ENCODE measurements around the gene GPR34. TPM values are rescaled to one million over a fixed set of nuclear protein-coding genes. Genes with fewer than 3 reads are reported as not detected.

GPR34 gene
- total RNA-seq, 1 experiment from 2014 or later = not detected

GRCh38 chrX:41677183-41678060 is 11.4 kb upstream of the GPR34 start:
- Histone ChIP-seq H3K4me3 (no peak overlapping the region), H3K27ac (no peak overlapping the region), H3K9me3 (replicated peaks) (no peaks in the 10 kb centered on the region), H3K4me1 (no peaks in the 10 kb centered on the region), H3K27me3 (no peaks in the 10 kb centered on the region), H3K36me3 (no peaks in the 10 kb centered on the region)
- DNase-seq = no peak

GRCh38 chrX:41684138-41684537 is 4.6 kb upstream of the GPR34 start:
- DNase-seq = no peak
- no peaks in the 10 kb centered on the region for H3K4me1 ChIP-seq
- H3K9me3 ChIP-seq (replicated peaks) = no peaks in the 10 kb centered on the region
- no peak overlapping the region for H3K27ac ChIP-seq
- no peaks in the 10 kb centered on the region for H3K27me3 ChIP-seq
- no peak overlapping the region for H3K4me3 ChIP-seq
- H3K36me3 ChIP-seq = no peaks in the 10 kb centered on the region

GRCh38 chrX:41684940-41685339 is 3.8 kb upstream of the GPR34 start:
- Histone ChIP-seq H3K27ac (no peak overlapping the region), H3K4me3 (no peak overlapping the region), H3K9me3 (replicated peaks) (no peaks in the 10 kb centered on the region), H3K4me1 (no peaks in the 10 kb centered on the region), H3K36me3 (no peaks in the 10 kb centered on the region), H3K27me3 (no peaks in the 10 kb centered on the region)
- DNase-seq = no peak

- Histone ChIP-seq H3K4me3 (no peak overlapping the region), H3K4me1 (no peaks in the 10 kb centered on the region), H3K27ac (no peak overlapping the region), H3K27me3 (no peaks in the 10 kb centered on the region), H3K9me3 (replicated peaks) (no peaks in the 10 kb centered on the region), H3K36me3 (no peaks in the 10 kb centered on the region)
- no peak for DNase-seq
Measured at GRCh38 chrX:41686788-41687187, 2.0 kb upstream of the GPR34 start.

GRCh38 chrX:41688156-41688555 is 617 bp upstream of the GPR34 start:
- H3K27ac ChIP-seq = no peak overlapping the region
- no peaks in the 10 kb centered on the region for H3K9me3 ChIP-seq (replicated peaks)
- no peak for DNase-seq
- no peaks in the 10 kb centered on the region for H3K4me1 ChIP-seq
- no peak overlapping the region for H3K4me3 ChIP-seq
- no peaks in the 10 kb centered on the region for H3K36me3 ChIP-seq
- H3K27me3 ChIP-seq = no peaks in the 10 kb centered on the region

GRCh38 chrX:41689711-41690110 is 938 bp downstream of the GPR34 start:
- H3K4me1 ChIP-seq = no peaks in the 10 kb centered on the region
- no peak overlapping the region for H3K27ac ChIP-seq
- no peak for DNase-seq
- no peaks in the 10 kb centered on the region for H3K36me3 ChIP-seq
- H3K9me3 ChIP-seq (replicated peaks) = no peaks in the 10 kb centered on the region
- no peak overlapping the region for H3K4me3 ChIP-seq
- H3K27me3 ChIP-seq = no peaks in the 10 kb centered on the region

GRCh38 chrX:41692162-41692749 is 3.5 kb downstream of the GPR34 start:
- H3K4me1 ChIP-seq = no peaks in the 10 kb centered on the region
- H3K27me3 ChIP-seq = no peaks in the 10 kb centered on the region
- H3K9me3 ChIP-seq (replicated peaks) = no peaks in the 10 kb centered on the region
- no peaks in the 10 kb centered on the region for H3K36me3 ChIP-seq
- DNase-seq = no peak
- H3K27ac ChIP-seq = no peak overlapping the region
- H3K4me3 ChIP-seq = no peak overlapping the region

GRCh38 chrX:41693024-41693423 is 4.3 kb downstream of the GPR34 start:
- no peak for DNase-seq
- H3K36me3 ChIP-seq = no peaks in the 10 kb centered on the region

GRCh38 chrX:41695426-41695825 is 6.7 kb downstream of the GPR34 start:
- Histone ChIP-seq H3K4me3 (no peak overlapping the region), H3K27ac (no peak overlapping the region), H3K4me1 (no peaks in the 10 kb centered on the region), H3K9me3 (replicated peaks) (no peaks in the 10 kb centered on the region), H3K36me3 (no peaks in the 10 kb centered on the region), H3K27me3 (no peaks in the 10 kb centered on the region)
- no peak for DNase-seq

More at GRCh38 chrX:41693024-41693423, 4.3 kb downstream of the GPR34 start:
- H3K27me3 ChIP-seq = no peaks in the 10 kb centered on the region
- no peak overlapping the region for H3K27ac ChIP-seq
- H3K4me3 ChIP-seq = no peak overlapping the region
- no peaks in the 10 kb centered on the region for H3K4me1 ChIP-seq
- no peaks in the 10 kb centered on the region for H3K9me3 ChIP-seq (replicated peaks)

- Histone ChIP-seq H3K27ac (no peak overlapping the region), H3K27me3 (no peaks in the 10 kb centered on the region), H3K4me3 (no peak overlapping the region), H3K9me3 (replicated peaks) (no peaks in the 10 kb centered on the region), H3K36me3 (no peaks in the 10 kb centered on the region), H3K4me1 (no peaks in the 10 kb centered on the region)
- DNase-seq = no peak
Measured at GRCh38 chrX:41703574-41704029, 14.8 kb downstream of the GPR34 start.

GRCh38 chrX:41705042-41705441 is 16.3 kb downstream of the GPR34 start:
- Histone ChIP-seq H3K4me3 (no peak overlapping the region), H3K36me3 (no peaks in the 10 kb centered on the region), H3K27me3 (no peaks in the 10 kb centered on the region), H3K4me1 (no peaks in the 10 kb centered on the region), H3K9me3 (replicated peaks) (no peaks in the 10 kb centered on the region), H3K27ac (no peak overlapping the region)
- DNase-seq = no peak

- Histone ChIP-seq H3K4me3 (no peak overlapping the region), H3K27ac (no peak overlapping the region), H3K36me3 (no peaks in the 10 kb centered on the region), H3K4me1 (no peaks in the 10 kb centered on the region), H3K9me3 (replicated peaks) (no peaks in the 10 kb centered on the region), H3K27me3 (no peaks in the 10 kb centered on the region)
- DNase-seq = no peak
Measured at GRCh38 chrX:41705680-41706374, 17.1 kb downstream of the GPR34 start.

- Histone ChIP-seq H3K9me3 (replicated peaks) (no peaks in the 10 kb centered on the region), H3K4me1 (no peaks in the 10 kb centered on the region), H3K27me3 (no peaks in the 10 kb centered on the region), H3K36me3 (no peaks in the 10 kb centered on the region), H3K27ac (no peak overlapping the region), H3K4me3 (no peak overlapping the region)
- DNase-seq = no peak
Measured at GRCh38 chrX:41707218-41707617, 18.4 kb downstream of the GPR34 start.

- H3K4me1 ChIP-seq = no peaks in the 10 kb centered on the region
- H3K4me3 ChIP-seq = no peak overlapping the region
- DNase-seq = no peak
- no peaks in the 10 kb centered on the region for H3K36me3 ChIP-seq
- H3K27ac ChIP-seq = no peak overlapping the region
- H3K9me3 ChIP-seq (replicated peaks) = no peaks in the 10 kb centered on the region
- no peaks in the 10 kb centered on the region for H3K27me3 ChIP-seq
Measured at GRCh38 chrX:41708486-41708885, 19.7 kb downstream of the GPR34 start.

- no peak for DNase-seq
- Histone ChIP-seq H3K36me3 (no peaks in the 10 kb centered on the region), H3K4me1 (no peaks in the 10 kb centered on the region), H3K9me3 (replicated peaks) (no peaks in the 10 kb centered on the region), H3K27me3 (no peaks in the 10 kb centered on the region), H3K27ac (no peak overlapping the region), H3K4me3 (no peak overlapping the region)
Measured at GRCh38 chrX:41711021-41711667, 22.4 kb downstream of the GPR34 start.
